Activated CD8-positive, alpha-beta memory T cell treated with anti-CD3 and anti-CD28 coated beads for 36 hours (primary cell): ENCODE results near the gene SCGB1A1. TPM values are rescaled to one million over a fixed set of nuclear protein-coding genes. Genes with fewer than 3 reads are reported as not detected.

Source experiments
- CTCF ChIA-PET: fragments of 350-600 bp; sonication (Branson Sonifier 250); formaldehyde crosslinking; loops from one replicate; lab custom pipeline; 2021; ENCODE audit warnings: antibody characterized with exemption; lab: Charles Lee
- POLR2A ChIA-PET: fragments of 350-600 bp; sonication (Branson Sonifier 250); formaldehyde crosslinking; loops from one replicate; lab custom pipeline; 2021; ENCODE audit warnings: antibody characterized with exemption; lab: Charles Lee
- total RNA-seq, 2 experiments: library from RNA; stranded (reverse); gene quantifications; one replicate each; pipeline ENCODE4 v1.2.3, GENCODE V29; 2021

SCGB1A1 gene
- total RNA-seq, 2 experiments from 2014 or later, result not detected

GRCh38 chr11:62410972-62411371, 7.9 kb upstream of the SCGB1A1 start:
- CTCF ChIA-PET, result interaction anchor here (1.0 to 1.2 kb wide), 2 partner anchors 13 to 24 kb away, joined by 3 to 4 read pairs; no protein-coding TSS in a partner anchor
- POLR2A ChIA-PET, result no interaction called here

- CTCF ChIA-PET, result interaction anchor here (1.0 to 1.2 kb wide), 2 partner anchors 13 to 23 kb away, joined by 3 to 4 read pairs; no protein-coding TSS in a partner anchor
- POLR2A ChIA-PET, result interaction anchor here (0.7 kb wide), 1 partner anchor 119 kb away, joined by 7 read pairs; no protein-coding TSS in a partner anchor
These were observed 7.3 kb upstream of the SCGB1A1 start for GRCh38 chr11:62411524-62411923.

- CTCF ChIA-PET, result interaction anchor here (0.9 to 2.1 kb wide), 2 partner anchors 10 to 12 kb away, joined by 3 to 4 read pairs; no protein-coding TSS in a partner anchor
- POLR2A ChIA-PET, result interaction anchor here (0.6 kb wide), 1 partner anchor 154 kb away, joined by 4 read pairs; no protein-coding TSS in a partner anchor
These were observed 5.7 kb upstream of the SCGB1A1 start for GRCh38 chr11:62413060-62413696.

GRCh38 chr11:62416596-62416995, 2.2 kb upstream of the SCGB1A1 start:
- ChIA-PET CTCF (no interaction called here), POLR2A (no interaction called here)

GRCh38 chr11:62418136-62418535, 697 bp upstream of the SCGB1A1 start:
- CTCF ChIA-PET, result no interaction called here
- POLR2A ChIA-PET, result no interaction called here

GRCh38 chr11:62419314-62419929, 589 bp downstream of the SCGB1A1 start:
- ChIA-PET CTCF (no interaction called here), POLR2A (no interaction called here)

GRCh38 chr11:62419943-62420342, 1.1 kb downstream of the SCGB1A1 start:
- ChIA-PET POLR2A (no interaction called here), CTCF (no interaction called here)

GRCh38 chr11:62420882-62421281, 2.0 kb downstream of the SCGB1A1 start:
- CTCF ChIA-PET, result no interaction called here
- POLR2A ChIA-PET, result no interaction called here

- CTCF ChIA-PET, result interaction anchor here (1.0 kb wide), 1 partner anchor 121 kb away, joined by 4 read pairs; no protein-coding TSS in a partner anchor
- POLR2A ChIA-PET, result interaction anchor here (0.6 kb wide), 1 partner anchor 341 kb away, joined by 3 read pairs; no protein-coding TSS in a partner anchor
These were observed 3.2 kb downstream of the SCGB1A1 start for GRCh38 chr11:62421996-62422395.

GRCh38 chr11:62423012-62423411, 4.2 kb downstream of the SCGB1A1 start:
- ChIA-PET POLR2A (interaction anchor here (0.5 kb wide), 1 partner anchor 135 kb away, joined by 3 read pairs; no protein-coding TSS in a partner anchor), CTCF (interaction anchor here (0.6 to 3.8 kb wide), 5 partner anchors 10 to 136 kb away, joined by 3 to 62 read pairs (median 4); no protein-coding TSS in a partner anchor)

GRCh38 chr11:62427630-62428233, 8.9 kb downstream of the SCGB1A1 start:
- CTCF ChIA-PET, result interaction anchor here (0.8 to 3.4 kb wide), 7 partner anchors 32 to 130 kb away, joined by 3 to 21 read pairs (median 4); no protein-coding TSS in a partner anchor
- POLR2A ChIA-PET, result interaction anchor here (0.6 to 1.2 kb wide), 3 partner anchors 113 to 225 kb away, joined by 3 to 4 read pairs (median 4); partner anchors contain the start of gene INTS5

GRCh38 chr11:62428871-62429560, 10.2 kb downstream of the SCGB1A1 start:
- ChIA-PET POLR2A (interaction anchor here (0.6 to 1.2 kb wide), 3 partner anchors 113 to 292 kb away, joined by 3 to 4 read pairs (median 4); no protein-coding TSS in a partner anchor), CTCF (interaction anchor here (0.8 to 3.4 kb wide), 3 partner anchors 34 to 114 kb away, joined by 3 to 21 read pairs (median 4); no protein-coding TSS in a partner anchor)

GRCh38 chr11:62430425-62430824, 11.6 kb downstream of the SCGB1A1 start:
- ChIA-PET CTCF (no interaction called here), POLR2A (no interaction called here)

- ChIA-PET CTCF (no interaction called here), POLR2A (no interaction called here)
These were observed 12.5 kb downstream of the SCGB1A1 start for GRCh38 chr11:62431171-62431901.

- POLR2A ChIA-PET, result no interaction called here
- CTCF ChIA-PET, result interaction anchor here (2.0 kb wide), 1 partner anchor 8 kb away, joined by 7 read pairs; no protein-coding TSS in a partner anchor
These were observed 13.9 kb downstream of the SCGB1A1 start for GRCh38 chr11:62432695-62433094.

GRCh38 chr11:62433141-62433903, 14.5 kb downstream of the SCGB1A1 start:
- POLR2A ChIA-PET, result interaction anchor here (0.6 kb wide), 1 partner anchor 95 kb away, joined by 3 read pairs; no protein-coding TSS in a partner anchor

GRCh38 chr11:62433904-62434276, 15.1 kb downstream of the SCGB1A1 start:
- ChIA-PET CTCF (interaction anchor here (2.0 kb wide), 1 partner anchor 9 kb away, joined by 7 read pairs; no protein-coding TSS in a partner anchor), POLR2A (interaction anchor here (0.6 kb wide), 1 partner anchor 95 kb away, joined by 3 read pairs; no protein-coding TSS in a partner anchor)

More at GRCh38 chr11:62433141-62433903, 14.5 kb downstream of the SCGB1A1 start:
- CTCF ChIA-PET, result interaction anchor here (2.0 kb wide), 1 partner anchor 9 kb away, joined by 7 read pairs; no protein-coding TSS in a partner anchor
